WTC11 (cell line): ENCODE measurements around the gene MYO16. TPM values are rescaled to one million over a fixed set of nuclear protein-coding genes. Genes with fewer than 3 reads are reported as not detected.

Source experiments
- ATAC-seq: fragments of 200-7000 bp; cut with Tn5 transposase; 2 replicates; pipeline ENCODE4 v1.10.0; 2021; ENCODE audit warnings: mild to moderate bottlenecking, moderate library complexity
- CTCF ChIA-PET: fragments of 300-600 bp; sonication (Branson Sonifier 250); formaldehyde crosslinking; loops from one replicate; lab custom pipeline; 2021; ENCODE audit warnings: antibody characterized with exemption; lab: Charles Lee
- POLR2A ChIA-PET: fragments of 350-600 bp; sonication (Branson Sonifier 250); formaldehyde crosslinking; loops from one replicate; lab custom pipeline; 2021; ENCODE audit warnings: antibody characterized with exemption; lab: Charles Lee
- DNase-seq: peaks from one replicate; pipeline ENCODE4 v3.0.0; 2021; ENCODE audit warnings: low spot score
- H3K27ac Mint-ChIP-seq: 2 replicates; pipeline ENCODE4 v1.8.0; 2021; ENCODE audit warnings: mixed read lengths
- H3K27me3 Mint-ChIP-seq: 2 replicates; pipeline ENCODE4 v1.8.0; 2021; ENCODE audit warnings: low read depth, mild to moderate bottlenecking, moderate library complexity, mixed read lengths
- H3K36me3 Mint-ChIP-seq: 2 replicates; pipeline ENCODE4 v1.8.0; 2021; ENCODE audit warnings: mixed read lengths
- H3K4me1 Mint-ChIP-seq: 2 replicates; pipeline ENCODE4 v1.8.0; 2022; ENCODE audit warnings: mixed read lengths
- H3K4me3 Mint-ChIP-seq: 2 replicates; pipeline ENCODE4 v1.8.0; 2021; ENCODE audit warnings: mild to moderate bottlenecking, moderate library complexity, mixed read lengths
- H3K9me3 Mint-ChIP-seq: 2 replicates; pipeline ENCODE4 v1.8.0; 2021; ENCODE audit warnings: mixed read lengths
- AFF4 ChIP-seq: sonication (generic); formaldehyde crosslinking; IDR thresholded peaks from 2 replicates; pipeline ENCODE4 v1.8.1; 2023; ENCODE audit warnings: mild to moderate bottlenecking, missing genetic modification reagents, borderline replicate concordance
- ELF4 ChIP-seq: sonication (generic); formaldehyde crosslinking; IDR thresholded peaks from 2 replicates; pipeline ENCODE4 v1.8.1; 2022; ENCODE audit warnings: low read depth, mild to moderate bottlenecking, moderate library complexity, missing genetic modification reagents
- ESRRA ChIP-seq: sonication (generic); formaldehyde crosslinking; IDR thresholded peaks from 2 replicates; pipeline ENCODE4 v1.8.1; 2022; ENCODE audit warnings: mild to moderate bottlenecking, missing genetic modification reagents, borderline replicate concordance
- FOXJ3 ChIP-seq: sonication (generic); formaldehyde crosslinking; IDR thresholded peaks from 2 replicates; pipeline ENCODE4 v1.9.0; 2021; ENCODE audit warnings: missing genetic modification reagents, mild to moderate bottlenecking, borderline replicate concordance
- GABPB1 ChIP-seq: sonication (generic); formaldehyde crosslinking; IDR thresholded peaks from 2 replicates; pipeline ENCODE4 v1.8.1; 2023; ENCODE audit warnings: mild to moderate bottlenecking, missing genetic modification reagents
- HMGXB4 ChIP-seq: sonication (generic); formaldehyde crosslinking; IDR thresholded peaks from 2 replicates; pipeline ENCODE4 v1.8.1; 2023; ENCODE audit warnings: mild to moderate bottlenecking, moderate library complexity, missing genetic modification reagents
- MYBL2 ChIP-seq: sonication (generic); formaldehyde crosslinking; IDR thresholded peaks from 2 replicates; pipeline ENCODE4 v1.8.1; 2023; ENCODE audit warnings: mild to moderate bottlenecking, moderate library complexity, missing genetic modification reagents
- NFYB ChIP-seq: sonication (generic); formaldehyde crosslinking; conservative IDR thresholded peaks from 2 replicates; pipeline ENCODE4 v1.8.0; 2022; ENCODE audit warnings: low read depth, missing genetic modification reagents
- PREB ChIP-seq: sonication (generic); formaldehyde crosslinking; IDR thresholded peaks from 2 replicates; pipeline ENCODE4 v1.8.1; 2022; ENCODE audit warnings: mild to moderate bottlenecking, missing genetic modification reagents, moderate library complexity, borderline replicate concordance
- PRRX2 ChIP-seq: fragments of 250-450 bp; sonication (Bioruptor Pico); IDR thresholded peaks from 2 replicates; pipeline ENCODE4 v1.8.0; 2021; ENCODE audit warnings: mild to moderate bottlenecking
- TCF7 ChIP-seq: sonication (generic); formaldehyde crosslinking; IDR thresholded peaks from 2 replicates; pipeline ENCODE4 v1.8.0; 2022; ENCODE audit warnings: mild to moderate bottlenecking, low read depth, missing genetic modification reagents, moderate library complexity
- ZNF219 ChIP-seq: sonication (generic); formaldehyde crosslinking; IDR thresholded peaks from 2 replicates; pipeline ENCODE4 v1.8.0; 2023; ENCODE audit warnings: missing genetic modification reagents, mild to moderate bottlenecking, borderline replicate concordance
- ZNF317 ChIP-seq: sonication (generic); formaldehyde crosslinking; IDR thresholded peaks from 2 replicates; pipeline ENCODE4 v1.8.1; 2023; ENCODE audit warnings: low read depth, mild to moderate bottlenecking, moderate library complexity, missing genetic modification reagents, borderline replicate concordance
- ZNF512 ChIP-seq: sonication (generic); formaldehyde crosslinking; IDR thresholded peaks from 2 replicates; pipeline ENCODE4 v1.8.1; 2022; ENCODE audit warnings: missing genetic modification reagents, borderline replicate concordance
- ZSCAN18 ChIP-seq: fragments of 250-450 bp; sonication (Bioruptor Pico); IDR thresholded peaks from 2 replicates; pipeline ENCODE4 v2.1.2; 2022; ENCODE audit warnings: mild to moderate bottlenecking, moderate library complexity
- total RNA-seq: library from RNA; stranded (reverse); gene quantifications from 3 replicates; pipeline ENCODE4 v1.2.3, GENCODE V29; 2021

MYO16 gene
- total RNA-seq, 1 experiment from 2014 or later, result 0.09 TPM

GRCh38 chr13:108897955-108898354 is 268.5 kb downstream of the MYO16 start:
- no peak for TF ChIP-seq HMGXB4
- TF ChIP-seq ZNF317 (CRISPR knock-in tag), result no peak
- H3K9me3 Mint-ChIP-seq, result peaks cover 34% of the 10 kb centered on the region
- ATAC-seq, result no peak
- DNase-seq, result no peak
- no peak overlapping the region for H3K4me3 Mint-ChIP-seq
- peaks cover 7% of the 10 kb centered on the region; the same call in 1 of the 2 replicates for H3K4me1 Mint-ChIP-seq
- peaks cover 34% of the 10 kb centered on the region for H3K36me3 Mint-ChIP-seq
- no peaks in the 10 kb centered on the region for H3K27me3 Mint-ChIP-seq
- ChIA-PET POLR2A (no interaction called here), CTCF (interaction anchor here (0.8 kb wide), 1 partner anchor 289 kb away, joined by 3 read pairs; no protein-coding TSS in a partner anchor)
- H3K27ac Mint-ChIP-seq, result no peak overlapping the region

GRCh38 chr13:108902405-108903155 is 273.2 kb downstream of the MYO16 start:
- Mint-ChIP-seq H3K4me3 (no peak overlapping the region), H3K27me3 (no peaks in the 10 kb centered on the region), H3K9me3 (peaks cover 40% of the 10 kb centered on the region), H3K4me1 (no peaks in the 10 kb centered on the region), H3K36me3 (peaks cover 34% of the 10 kb centered on the region), H3K27ac (no peak overlapping the region)
- ATAC-seq (no peak), DNase-seq (no peak)
- ChIA-PET CTCF (no interaction called here), POLR2A (no interaction called here)
- TF ChIP-seq GABPB1 (CRISPR knock-in tag) (no peak), MYBL2 (no peak), ESRRA (CRISPR knock-in tag) (no peak), ELF4 (no peak), TCF7 (CRISPR knock-in tag) (no peak), FOXJ3 (CRISPR knock-in tag) (no peak), PREB (CRISPR knock-in tag) (no peak), NFYB (no peak), AFF4 (CRISPR knock-in tag) (no peak), PRRX2 (CRISPR knock-in tag) (no peak), ZNF512 (no peak), ZNF219 (no peak), ZSCAN18 (CRISPR knock-in tag) (no peak)
